MM.1S (cell line): ENCODE measurements around the gene RASAL2.

Experiments used
- CTCF ChIP-seq: fragments of 300-600 bp; sonication (generic); IDR thresholded peaks from 2 replicates; pipeline ENCODE4 v1.5.1; 2016; ENCODE audit warnings: antibody characterized with exemption, low read length, mixed read lengths
- EZH2phosphoT487 ChIP-seq: fragments of 300-600 bp; sonication (generic); IDR thresholded peaks from 2 replicates; pipeline ENCODE4 v1.6.1; 2018; ENCODE audit warnings: antibody characterized with exemption, low read length

GRCh38 chr1:178196631-178197030 is 102.7 kb downstream of the RASAL2 start:
- TF ChIP-seq CTCF, result no peak
- TF ChIP-seq EZH2phosphoT487, result no peak
